NCI-H2171 treated with DMSO at 0.1 percent for 48 hours (cell line): ENCODE data around the gene OR2AJ1.

Source experiments
- DNase-seq: peaks from one replicate; lab custom pipeline; 2025; lab: John Stamatoyannopoulos, UW

OR2AJ1 gene, protein sequence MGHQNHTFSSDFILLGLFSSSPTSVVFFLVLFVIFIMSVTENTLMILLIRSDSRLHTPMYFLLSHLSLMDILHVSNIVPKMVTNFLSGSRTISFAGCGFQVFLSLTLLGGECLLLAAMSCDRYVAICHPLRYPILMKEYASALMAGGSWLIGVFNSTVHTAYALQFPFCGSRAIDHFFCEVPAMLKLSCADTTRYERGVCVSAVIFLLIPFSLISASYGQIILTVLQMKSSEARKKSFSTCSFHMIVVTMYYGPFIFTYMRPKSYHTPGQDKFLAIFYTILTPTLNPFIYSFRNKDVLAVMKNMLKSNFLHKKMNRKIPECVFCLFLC

DNA sequence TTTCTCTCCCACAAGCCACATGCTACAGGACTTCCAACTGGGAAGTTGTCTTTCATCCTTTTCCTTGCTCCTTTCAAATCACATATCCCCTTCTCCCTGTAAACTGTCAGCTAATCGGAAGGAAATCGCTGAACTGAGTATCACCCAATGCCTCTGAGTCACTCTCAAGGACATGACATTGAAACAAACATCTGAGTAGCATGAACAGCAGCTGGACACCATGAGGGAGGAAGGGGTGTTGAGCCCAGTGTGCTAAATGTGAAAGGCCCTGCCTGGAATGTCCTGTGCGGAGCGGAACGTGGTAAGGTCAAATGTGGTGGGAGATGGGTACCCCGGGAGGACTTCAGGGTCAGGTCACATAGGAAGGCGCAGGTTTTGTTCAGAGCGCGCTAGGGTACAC is at the start of gene OR2AJ1:
TSS of gene OR2AJ1 (plus strand) at position 22 of the 400 bp plus-strand sequence. CDS start 8,880 bp downstream, outside the sequence.
- no peak for DNase-seq

DNA sequence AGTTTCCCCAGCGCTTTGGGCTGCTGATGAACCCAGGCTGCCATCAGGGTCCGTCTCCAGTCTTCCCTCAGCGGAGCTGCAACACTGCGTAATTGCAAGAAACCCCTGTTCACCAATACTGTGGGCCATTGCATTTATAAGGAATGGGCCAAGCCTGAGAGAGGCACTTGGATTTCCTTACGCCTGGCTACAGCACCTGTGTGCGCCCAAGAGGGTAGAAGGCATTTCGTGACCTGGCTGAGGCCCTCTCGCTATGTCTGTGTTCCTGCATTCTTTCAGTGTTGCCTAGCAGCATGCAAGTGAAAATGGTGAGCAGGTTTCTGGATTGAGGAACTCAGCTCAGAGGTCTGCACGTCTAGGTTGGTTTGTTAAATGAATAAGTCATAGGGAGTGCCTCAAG is 41.3 kb upstream of the OR2AJ1 start:
- no peak for DNase-seq

DNA sequence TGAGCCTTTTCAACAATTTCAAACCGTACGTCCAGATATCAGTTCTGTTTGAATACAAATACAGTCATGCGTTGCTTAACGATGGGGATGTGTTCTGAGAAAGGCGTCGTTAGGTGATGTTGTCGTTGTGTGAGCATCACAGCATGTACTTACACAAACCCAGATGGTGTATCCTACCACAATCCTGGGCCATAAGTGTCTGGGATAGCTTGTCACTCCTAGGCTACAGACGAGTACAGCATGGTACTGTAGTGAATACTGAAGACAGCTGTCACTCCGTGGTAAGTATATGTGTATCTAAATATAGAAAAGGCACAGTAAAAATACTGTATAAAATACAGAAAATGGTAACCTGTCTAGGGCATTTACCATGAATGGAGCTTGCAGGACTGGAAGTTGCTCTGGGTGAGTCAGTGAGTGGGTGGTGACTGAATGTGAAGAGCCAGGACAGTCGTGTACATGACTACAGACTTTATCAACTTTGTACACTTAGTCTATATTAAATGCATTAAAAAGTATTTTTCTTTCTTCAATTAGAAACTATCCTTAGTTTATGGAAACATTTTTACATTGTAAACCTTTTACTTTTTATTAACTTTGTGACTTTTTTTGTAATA is 39.8 kb upstream of the OR2AJ1 start:
- DNase-seq = no peak

DNA sequence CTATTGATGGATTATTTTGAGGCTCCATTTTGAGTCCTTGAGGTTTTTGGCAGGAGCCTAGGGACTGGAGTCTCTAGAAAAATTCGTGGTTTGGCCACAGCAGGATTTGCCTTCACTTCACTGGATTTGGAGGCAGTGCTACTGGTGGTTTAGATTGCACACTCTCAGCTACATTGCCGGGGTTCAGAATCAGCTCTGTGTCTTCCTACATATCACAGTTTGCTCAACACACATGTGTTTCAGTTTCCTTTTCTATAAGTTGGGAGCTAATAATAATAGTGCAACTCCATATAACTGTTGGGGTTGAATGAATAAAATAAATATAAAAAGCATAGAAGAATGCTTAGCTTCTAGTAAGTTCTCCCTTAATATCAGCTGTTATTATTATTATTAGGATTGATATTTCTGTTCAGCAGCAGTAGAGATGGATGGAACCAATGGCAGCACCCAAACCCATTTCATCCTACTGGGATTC is 29.5 kb upstream of the OR2AJ1 start, which contains the start of gene OR2W3:
TSS of gene OR2W3 (plus strand) at position 425 of the 475 bp plus-strand sequence. CDS start at position 425, 0 bp downstream.
- DNase-seq = no peak

DNA sequence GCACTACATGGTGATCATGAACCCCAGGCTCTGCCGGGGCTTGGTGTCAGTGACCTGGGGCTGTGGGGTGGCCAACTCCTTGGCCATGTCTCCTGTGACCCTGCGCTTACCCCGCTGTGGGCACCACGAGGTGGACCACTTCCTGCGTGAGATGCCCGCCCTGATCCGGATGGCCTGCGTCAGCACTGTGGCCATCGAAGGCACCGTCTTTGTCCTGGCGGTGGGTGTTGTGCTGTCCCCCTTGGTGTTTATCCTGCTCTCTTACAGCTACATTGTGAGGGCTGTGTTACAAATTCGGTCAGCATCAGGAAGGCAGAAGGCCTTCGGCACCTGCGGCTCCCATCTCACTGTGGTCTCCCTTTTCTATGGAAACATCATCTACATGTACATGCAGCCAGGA is 28.7 kb upstream of the OR2AJ1 start:
- DNase-seq = no peak

DNA sequence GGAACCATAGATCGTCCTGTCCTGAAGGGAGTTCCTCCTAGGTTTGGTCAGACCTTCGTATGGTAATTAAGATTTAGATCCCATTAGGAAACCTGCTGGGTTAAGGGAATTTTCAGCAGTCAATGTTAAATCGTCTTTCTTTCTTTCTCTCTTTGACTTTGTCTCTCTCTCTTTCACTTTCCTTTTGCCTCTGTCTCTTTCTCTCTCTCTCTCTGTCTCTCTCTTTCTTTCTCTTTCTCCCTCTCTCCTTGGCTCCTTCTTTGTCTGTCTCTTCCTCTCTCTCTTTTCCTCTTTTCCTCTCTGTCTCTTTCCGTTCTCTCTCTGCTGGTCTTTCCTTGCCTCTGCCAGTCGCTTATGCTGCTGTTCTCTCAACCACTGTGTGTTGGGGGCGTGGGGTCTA is 20.6 kb upstream of the OR2AJ1 start:
- no peak for DNase-seq

DNA sequence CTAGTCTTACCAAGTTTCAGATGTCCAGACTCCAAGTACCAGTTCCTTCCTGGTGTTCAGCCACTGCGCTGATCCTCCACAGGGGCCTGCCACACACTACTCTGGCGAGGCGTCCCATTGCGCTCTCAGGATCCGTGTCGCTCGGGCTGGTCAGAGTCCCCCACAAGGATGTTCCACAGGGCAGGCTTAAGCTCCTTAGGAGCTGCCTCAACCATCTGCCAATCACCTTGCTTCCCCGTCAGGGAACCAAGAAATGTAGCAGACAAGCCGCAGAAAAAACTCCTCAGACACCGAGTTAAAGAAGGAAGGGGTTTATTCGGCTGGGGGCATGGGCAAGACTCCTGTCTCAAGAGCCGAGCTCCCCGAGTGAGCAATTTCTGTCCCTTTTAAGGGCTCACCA is 19.5 kb upstream of the OR2AJ1 start:
- no peak for DNase-seq

DNA sequence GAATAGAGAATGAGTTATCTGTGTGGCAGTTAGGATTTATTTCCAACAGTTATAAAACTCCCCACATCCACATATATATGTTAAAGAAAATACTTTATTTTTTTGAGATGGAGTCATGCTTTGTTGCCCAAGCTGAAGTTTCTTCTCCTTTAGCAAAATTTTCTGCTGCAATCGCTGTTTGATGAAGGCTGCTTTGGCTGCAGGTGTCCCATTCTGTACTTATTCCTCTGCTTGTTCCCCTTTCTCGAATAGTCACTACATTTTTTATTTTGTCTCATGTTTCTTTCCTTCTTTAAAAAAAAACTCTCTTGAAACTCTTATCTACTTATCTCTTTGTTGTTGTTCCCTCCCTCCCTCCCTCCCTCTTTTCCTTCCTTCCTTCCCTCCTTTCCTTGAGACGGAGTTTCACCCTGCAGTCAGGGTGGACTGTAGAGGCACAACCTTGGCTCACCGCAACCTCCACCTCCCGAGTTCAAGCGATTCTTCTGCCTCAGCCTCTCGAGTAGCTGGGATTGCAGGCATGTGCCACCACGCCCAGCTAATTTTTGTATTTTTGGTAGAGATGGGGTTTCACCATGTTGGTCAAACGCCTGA is 18.7 kb upstream of the OR2AJ1 start:
- no peak for DNase-seq

DNA sequence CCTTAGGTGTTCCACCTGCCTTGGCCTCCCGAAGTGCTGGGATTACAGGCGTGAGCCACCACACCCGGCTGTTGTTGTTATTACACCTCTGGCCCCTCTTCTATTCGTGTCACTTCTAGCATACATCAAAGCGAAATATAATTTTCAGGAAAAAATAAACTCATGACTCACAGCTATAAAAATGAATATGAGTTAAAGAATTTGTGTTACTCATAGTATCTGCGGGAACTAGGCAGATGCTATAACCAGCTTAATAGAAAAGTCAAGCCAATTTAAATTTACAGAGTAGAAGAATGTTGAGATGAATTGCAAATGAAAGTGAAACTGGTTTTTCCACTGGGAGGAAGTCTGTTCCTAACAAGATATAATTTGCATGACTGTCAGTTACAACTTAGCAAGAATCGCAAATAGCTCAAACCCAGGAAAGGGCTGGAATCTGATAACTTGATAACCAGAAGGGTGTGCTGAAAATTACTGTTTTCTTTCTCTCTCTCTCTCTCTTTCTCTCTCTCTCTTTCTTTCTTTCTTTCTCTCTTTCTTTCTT is 18.1 kb upstream of the OR2AJ1 start:
- DNase-seq = no peak

DNA sequence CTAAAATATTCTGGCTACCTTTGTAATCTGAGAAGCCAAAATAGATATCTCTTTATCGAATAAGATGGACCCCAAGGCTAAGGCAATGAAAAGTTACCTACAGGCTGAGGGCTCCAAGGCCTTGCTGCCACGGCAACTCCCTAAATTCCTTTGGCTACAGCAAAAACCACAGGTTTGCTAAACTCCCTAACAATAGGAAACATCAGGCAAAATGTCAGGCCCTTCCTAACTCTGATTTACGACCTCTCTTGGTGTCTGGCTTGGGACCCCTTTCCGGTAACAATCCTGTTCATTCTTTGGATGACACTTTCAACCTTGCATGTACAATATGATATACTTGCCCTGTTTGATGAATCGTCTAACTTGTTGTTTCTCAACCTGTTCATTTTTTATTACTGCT is 15.9 kb upstream of the OR2AJ1 start:
- DNase-seq = no peak

DNA sequence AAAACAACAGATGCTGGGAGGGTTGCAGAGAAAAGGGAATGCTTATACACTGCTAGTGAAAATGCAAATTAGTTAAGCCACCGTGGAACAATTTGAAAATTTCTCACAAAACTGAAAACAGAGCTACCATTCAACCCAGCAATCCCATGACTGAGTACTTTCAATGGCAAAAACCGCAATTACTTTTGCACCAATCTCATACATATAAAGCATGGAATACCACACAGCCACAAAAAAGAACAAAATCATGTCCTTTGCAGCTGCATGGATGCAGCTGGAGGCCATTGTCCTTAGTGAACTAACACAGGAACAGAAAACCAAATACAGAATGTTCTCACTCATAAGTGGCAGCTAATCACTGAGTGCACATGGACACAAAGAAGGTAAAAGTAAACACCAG is 10.9 kb upstream of the OR2AJ1 start:
- DNase-seq = no peak

DNA sequence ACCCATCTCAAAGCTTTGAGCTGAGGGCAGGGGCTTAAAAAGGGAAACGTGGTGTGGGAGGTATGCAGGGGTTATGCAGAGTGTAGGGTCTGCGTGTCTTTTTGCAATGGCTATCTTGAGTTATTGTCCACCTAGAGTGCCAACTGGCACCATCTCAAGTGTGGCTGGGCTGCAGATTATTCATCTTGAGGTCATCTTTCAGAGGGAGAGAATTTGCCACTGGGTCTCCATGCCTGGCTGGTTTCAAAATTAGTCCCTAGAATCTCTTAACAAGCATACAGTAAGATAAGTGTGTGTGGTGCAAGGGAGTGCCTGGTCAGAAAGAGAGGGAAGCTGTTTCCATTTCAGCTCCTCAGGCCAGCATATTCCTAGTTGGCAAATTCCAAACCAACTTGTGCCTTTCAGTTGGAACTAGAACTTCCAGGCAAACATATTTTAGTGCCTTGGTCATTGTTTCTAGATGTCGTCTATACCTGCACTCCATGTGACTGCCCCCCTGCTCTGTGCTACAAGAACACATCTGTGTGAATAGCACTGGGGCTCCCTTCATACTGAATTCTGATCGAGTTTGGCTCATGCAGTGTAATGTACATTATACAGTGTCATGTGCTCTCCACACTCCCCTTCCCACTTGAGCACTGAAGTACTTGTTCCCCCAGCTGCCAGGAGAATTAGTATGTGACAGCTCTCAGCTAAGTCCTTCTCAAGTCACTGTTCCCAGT is 9.6 kb upstream of the OR2AJ1 start:
- DNase-seq = no peak

DNA sequence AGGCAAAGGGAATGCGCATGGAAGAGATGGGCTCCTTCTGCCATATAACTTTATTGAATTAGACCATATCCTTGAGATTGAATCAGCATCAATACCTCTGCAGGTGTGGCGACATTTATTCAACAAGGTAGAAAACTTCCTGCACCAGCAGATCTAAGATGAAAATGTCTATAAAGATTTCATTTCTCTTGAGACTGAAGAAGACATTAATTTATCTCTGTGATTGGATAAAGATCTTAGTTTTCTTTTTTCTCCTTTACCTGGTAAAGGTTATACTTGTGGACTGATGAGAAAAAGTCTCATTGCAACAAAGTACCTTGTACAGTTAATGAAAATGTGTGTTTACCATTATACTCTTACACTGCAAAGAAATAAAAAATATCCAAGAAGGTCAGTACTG is 4.7 kb upstream of the OR2AJ1 start, which contains the start of gene OR2T8:
TSS of gene OR2T8 (plus strand) at position 301 of the 400 bp plus-strand sequence. CDS start 766 bp downstream, outside the sequence.
- DNase-seq = no peak

DNA sequence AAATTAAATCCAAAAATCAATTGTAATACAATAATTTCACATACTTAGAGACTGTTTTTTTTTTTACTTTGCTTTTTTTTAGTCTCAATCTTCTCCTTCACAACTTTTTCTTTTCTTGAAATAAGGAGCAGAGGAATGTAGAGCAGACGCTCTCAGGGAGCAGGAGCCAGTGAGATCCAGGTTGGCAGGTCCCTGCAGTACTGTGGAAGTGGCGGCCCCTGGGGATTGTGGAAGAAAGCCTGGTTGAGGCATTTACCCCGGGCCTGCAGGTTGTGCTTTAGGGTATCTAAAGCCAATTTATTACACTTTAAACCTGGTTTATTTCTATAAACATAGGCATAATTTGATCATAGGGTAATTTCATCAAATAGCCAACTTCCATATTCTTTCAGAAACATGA is 748 bp upstream of the OR2AJ1 start:
- no peak for DNase-seq

DNA sequence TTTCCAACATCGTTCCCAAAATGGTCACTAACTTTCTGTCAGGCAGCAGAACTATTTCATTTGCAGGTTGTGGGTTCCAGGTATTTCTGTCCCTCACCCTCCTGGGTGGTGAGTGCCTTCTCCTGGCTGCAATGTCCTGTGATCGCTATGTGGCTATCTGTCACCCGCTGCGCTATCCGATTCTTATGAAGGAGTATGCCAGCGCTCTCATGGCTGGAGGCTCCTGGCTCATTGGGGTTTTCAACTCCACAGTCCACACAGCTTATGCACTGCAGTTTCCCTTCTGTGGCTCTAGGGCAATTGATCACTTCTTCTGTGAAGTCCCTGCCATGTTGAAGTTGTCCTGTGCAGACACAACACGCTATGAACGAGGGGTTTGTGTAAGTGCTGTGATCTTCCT is 9.3 kb downstream of the OR2AJ1 start:
- DNase-seq = no peak

DNA sequence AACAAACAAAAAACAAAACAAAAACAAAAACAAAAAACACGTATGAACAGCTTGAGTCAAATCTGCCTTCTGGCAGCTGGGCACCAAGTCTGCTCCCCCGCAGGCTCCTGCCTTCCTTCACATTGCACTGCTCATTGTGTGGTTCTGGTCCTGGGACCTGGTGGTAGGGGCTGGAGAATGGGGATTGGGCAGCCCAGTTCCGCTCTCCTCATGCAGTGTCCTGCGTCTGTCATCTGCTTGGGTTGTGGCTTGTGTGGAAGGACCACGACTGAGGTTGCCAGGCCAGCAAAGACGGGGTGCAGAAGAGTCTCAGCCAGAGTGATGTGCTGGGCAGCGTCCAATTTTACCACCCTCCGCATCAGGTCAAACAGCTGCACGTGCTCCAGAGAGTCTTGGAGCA is 11.1 kb downstream of the OR2AJ1 start:
- DNase-seq = no peak

DNA sequence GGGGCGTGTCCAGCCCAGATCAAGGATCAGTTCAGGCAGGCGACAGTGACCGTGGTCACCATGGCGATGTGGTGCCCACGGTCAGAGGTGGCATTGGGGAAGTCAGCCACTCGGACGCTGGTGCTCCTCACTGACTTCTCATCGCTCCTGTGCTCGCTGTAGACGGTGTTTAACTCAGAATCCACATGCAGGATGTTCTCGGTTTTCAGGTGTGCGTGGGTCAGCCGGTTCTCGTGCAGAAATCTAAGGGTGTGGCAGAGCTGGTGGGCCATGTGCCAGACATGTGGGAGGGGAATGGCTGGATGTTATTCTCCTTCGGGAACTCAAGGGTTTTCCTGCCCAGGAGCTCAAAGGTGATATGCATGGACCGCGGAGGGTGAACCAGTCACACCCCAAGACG is 11.7 kb downstream of the OR2AJ1 start:
- DNase-seq = no peak

DNA sequence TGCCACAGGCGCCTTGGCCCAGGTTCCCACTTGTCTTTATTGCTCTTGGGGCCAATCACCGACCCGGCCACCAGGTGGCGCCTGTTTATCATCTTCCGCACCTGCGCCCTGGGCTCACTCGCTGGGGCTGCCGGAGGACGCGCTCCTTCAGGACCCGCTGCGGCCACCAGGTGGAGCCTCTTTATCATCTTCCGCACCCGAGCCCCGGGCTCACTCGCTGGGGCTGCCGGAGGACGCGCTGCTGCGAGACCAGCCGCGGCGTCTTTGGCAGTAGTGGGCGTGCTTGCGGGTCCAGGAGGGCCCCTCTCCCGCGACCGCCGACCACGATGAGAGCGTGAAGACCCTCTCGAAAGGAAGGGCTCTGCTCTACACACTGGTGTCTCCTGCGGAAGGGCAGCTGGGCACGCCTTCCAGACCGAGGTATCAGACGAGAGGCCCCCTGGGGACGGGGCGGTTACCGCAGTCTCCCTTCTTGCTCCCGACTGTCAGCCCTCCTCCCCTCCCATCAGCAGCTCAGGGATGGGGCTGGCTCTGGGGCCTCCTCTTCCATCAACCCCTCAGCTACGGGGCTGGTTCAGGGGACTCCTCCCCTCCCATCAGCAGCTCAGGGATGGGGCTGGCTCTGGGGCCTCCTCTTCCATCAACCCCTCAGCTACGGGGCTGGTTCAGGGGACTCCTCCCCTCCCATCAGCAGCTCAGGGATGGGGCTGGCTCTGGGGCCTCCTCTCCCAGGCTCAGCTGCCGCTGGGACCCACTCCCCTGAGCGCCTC is 12.5 kb downstream of the OR2AJ1 start:
- DNase-seq = peak; percentile 92

DNA sequence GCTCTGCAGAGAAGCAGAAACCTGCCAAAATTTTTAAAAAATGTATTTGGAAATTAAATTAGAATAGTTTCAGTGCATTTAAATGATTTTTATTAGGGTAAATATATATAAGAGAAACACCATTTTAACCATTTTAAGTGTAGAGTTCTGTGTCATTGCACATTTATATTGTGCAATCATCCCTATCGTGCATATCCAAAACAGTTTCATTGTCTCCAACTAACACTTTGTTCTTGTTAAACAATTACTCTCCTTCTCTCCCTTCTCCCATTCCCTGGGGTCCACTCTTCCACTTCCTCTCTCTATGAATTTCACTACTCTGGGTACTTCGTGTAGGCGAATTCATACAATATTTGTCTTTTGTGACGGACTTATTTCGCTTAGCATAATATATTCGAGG is 17.9 kb downstream of the OR2AJ1 start:
- DNase-seq = no peak

DNA sequence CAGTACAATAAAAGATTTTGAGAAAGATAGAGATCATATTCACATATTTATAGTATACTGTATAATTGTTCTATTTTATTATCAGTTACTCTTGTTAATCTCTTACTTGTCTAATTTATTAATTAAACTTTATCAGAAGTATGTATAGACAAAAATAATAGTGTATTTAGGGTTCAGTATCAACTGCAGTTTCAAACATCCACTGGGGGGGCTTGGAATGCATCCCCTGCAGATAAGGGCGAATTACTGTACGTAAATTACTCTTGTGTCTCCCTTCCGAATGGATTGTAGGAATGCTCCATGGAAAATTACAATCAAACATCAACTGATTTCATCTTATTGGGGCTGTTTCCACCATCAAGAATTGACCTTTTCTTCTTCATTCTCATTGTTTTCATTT is 23.9 kb downstream of the OR2AJ1 start, which contains the start of gene OR2L8:
TSS of gene OR2L8 (plus strand) at position 301 of the 400 bp plus-strand sequence. CDS start at position 301, 0 bp downstream.
- DNase-seq = no peak

DNA sequence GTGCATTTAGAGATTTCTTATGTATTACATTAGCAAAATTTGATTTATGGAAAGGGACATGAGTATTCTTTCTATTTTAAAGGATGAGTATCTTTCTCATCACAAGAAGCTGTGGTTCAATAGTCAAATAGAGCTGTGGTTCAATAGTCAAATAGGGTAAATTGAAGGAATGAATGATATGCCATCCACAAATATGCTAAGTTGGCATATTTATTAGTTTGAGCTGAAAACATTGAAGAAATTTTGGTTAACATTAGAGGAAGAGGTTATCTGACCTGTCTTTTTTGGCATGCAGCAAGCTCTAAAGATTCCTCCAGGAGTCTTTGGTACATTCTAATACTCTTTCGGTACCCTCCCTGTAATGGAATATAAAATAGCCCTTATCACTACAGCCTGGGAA is 28.7 kb downstream of the OR2AJ1 start:
- no peak for DNase-seq
